GM21515 (cell line): ENCODE measurements around the gene FKBP6.
A peak's percentile ranks its signal among the peaks of the same experiment; 100 is the strongest.
"Not testable (repeated sequence)": the region's sequence is repeated elsewhere in the genome, so short reads cannot be mapped to it uniquely, and the experiment has no call there.

Source experiments
- ATAC-seq: cut with Tn5 transposase; IDR thresholded peaks from one replicate; pipeline ENCODE4 v1.9.1; 2021; ENCODE audit not compliant: unreplicated experiment

The FKBP6 gene, protein sequence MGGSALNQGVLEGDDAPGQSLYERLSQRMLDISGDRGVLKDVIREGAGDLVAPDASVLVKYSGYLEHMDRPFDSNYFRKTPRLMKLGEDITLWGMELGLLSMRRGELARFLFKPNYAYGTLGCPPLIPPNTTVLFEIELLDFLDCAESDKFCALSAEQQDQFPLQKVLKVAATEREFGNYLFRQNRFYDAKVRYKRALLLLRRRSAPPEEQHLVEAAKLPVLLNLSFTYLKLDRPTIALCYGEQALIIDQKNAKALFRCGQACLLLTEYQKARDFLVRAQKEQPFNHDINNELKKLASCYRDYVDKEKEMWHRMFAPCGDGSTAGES

DNA sequence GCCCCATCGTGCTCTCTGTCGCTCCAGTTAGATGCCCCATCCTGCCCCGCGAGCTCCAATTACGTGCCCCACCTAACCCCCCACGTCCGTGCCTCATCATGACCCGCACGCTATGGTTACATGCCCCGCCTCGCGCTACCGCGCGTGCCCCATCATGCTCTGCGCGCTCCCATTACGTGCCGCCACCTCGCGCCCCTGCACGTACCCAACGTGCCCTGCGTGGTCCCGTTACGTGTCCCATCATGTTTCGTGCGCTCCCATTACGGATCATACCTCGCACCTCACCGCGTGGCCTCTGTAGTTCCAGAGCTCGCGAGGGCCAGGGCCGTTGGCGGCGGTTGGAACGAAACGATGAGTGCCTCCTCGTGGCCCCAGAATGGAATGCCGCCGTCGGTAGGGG lies at the start of gene FKBP6, which contains the start of gene TRIM50:
TSS of gene FKBP6 (plus strand) at position 240 of the 400 bp plus-strand sequence. CDS start 268 bp downstream, outside the sequence.
TSS of gene TRIM50 (minus strand) at position 161 of the 400 bp plus-strand sequence. CDS start 3,295 bp downstream, outside the sequence.
- ATAC-seq = not testable (repeated sequence)

- ATAC-seq = not testable (repeated sequence)
These were observed 30.7 kb upstream of the FKBP6 start for GRCh38 chr7:73297235-73297634.

- ATAC-seq = not testable (repeated sequence)
These were observed 30.3 kb upstream of the FKBP6 start for GRCh38 chr7:73297706-73298105.

DNA sequence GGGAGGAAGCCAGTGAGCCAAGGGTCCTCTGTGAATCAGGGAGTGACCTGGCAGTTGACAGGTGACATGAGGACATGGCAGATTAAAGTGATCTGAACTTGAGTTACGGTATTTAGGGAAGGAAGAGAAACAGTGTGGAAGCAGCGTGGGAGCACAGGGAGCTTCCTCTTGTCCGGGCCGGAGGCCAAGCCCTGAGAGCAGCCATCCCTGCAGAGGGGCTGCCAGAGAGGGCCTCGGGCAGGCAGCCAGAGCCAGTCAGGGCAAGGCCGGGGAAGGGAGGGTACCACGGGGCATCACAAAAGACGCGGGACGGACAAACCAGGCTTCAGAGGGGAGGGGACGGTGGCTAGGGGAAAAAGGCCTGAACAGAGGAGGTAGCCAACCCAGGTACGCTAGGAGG lies 28.1 kb upstream of the FKBP6 start:
- ATAC-seq = not testable (repeated sequence)

DNA sequence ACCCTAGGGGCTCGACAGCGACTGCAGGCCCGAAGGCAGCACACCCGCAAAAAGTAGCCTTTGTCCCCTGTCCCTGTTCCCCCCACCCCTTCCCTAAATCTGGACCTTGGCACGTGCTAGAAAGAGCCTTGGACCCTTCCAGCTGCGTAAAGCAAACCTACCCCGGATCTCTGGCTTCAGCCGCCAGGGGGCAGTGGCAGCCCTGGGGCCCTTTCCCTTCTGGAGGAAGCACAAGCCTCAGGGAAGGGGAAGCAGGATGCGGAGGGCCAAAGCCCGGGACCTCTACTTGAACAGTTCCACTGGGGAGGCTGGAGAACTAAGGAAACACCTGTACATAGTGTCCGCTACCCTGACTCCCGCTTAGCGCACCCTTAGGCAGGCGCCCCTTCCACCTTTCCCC lies 26.9 kb upstream of the FKBP6 start:
- ATAC-seq = not testable (repeated sequence)

DNA sequence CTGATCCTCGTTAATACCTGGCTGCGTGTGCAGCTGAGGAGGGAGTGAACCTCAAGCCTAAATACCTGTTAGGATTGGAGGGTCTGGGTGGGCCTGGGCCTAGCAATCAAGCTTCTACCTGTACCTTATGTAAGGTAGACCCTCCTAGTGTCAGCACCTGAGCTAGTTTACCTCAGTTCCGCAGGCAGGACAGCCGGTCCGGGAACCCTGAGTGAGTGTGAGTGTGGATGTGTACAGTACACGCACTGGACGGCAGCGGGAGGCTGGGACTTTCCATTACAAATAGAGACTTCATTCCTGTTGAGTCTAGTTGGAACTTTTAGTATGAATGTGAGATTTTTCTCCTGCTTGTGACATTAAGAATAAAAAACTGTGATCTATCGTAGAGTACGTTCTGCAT lies 25.1 kb upstream of the FKBP6 start:
- ATAC-seq = not testable (repeated sequence)

GRCh38 chr7:73303546-73303945 lies 24.4 kb upstream of the FKBP6 start:
- no peak for ATAC-seq

- no peak for ATAC-seq
These were observed 23.9 kb upstream of the FKBP6 start for GRCh38 chr7:73304071-73304470.

DNA sequence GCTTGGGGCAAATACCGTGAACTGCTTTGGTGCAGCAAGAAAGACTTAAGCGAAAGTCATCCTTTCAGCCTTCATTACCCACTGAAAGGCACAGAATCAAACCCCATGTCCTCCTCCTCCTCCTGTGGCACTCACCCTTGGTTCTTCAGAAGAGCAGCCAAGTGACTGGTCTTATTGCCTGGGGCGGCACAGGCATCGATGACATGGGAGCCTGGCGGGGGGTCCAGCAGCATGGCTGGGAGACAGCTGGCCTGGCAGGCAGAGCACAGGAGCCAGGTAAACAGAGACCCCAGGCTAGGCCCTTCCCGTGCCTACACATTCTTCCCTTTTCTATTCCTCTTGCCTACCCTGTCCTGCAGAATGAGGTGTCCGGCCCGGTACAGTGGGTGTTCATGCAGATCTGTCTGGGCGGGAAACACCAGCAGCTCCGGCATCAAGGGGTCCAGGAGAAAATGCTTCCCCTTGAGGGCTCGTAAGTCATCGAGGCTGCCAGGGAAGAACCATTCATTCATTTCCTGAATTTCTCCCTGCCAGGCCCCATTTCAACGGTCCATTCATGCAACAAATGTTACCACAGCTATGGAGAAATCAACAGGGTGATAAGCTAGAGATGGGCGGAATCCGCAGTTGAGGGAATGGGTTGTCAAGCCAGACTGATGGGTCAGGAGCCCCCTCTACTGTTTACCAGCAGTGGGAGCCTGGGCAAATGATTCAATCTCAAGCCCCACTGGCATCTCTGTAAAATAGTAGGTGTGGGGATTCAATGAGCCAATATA lies 23.2 kb upstream of the FKBP6 start:
- not testable (repeated sequence) for ATAC-seq

- ATAC-seq = no peak
These were observed 20.5 kb upstream of the FKBP6 start for GRCh38 chr7:73307436-73307835.

DNA sequence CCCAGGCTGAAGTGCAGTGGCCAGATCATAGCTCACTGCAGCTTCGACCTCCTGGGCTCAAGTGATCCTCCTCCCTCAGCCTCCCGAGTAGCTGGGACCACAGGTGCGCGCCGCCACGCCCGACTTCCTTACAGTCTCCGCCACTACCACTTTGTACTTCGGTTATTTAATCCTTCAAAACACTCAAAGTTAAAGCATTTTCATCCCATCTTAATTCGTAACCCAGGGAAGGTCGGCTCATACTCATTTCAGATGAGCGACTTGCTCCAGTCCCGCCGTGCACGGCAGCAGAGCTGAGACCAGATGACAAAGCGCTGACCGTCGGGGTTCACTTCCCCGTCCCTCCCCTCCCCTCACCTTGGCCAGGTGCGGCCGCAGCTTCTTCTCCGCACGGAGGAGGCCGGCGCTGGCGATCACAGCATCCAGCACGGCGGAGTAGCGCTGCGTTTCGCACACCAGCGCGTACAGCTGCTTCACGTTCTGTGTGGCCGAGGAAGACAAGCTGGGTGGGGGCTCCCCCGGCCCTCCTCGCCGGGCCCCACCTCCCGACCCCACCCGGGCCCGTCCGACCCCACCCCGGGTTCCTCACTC lies 19.8 kb upstream of the FKBP6 start:
- ATAC-seq = peak; percentile 23

GRCh38 chr7:73308665-73309214 lies 19.2 kb upstream of the FKBP6 start, which contains the start of gene NSUN5:
Gene NSUN5, minus strand, starts transcription at chr7:73308826. Its CDS starts 36 bp downstream, at chr7:73308790.
- ATAC-seq = peak; percentile 88

DNA sequence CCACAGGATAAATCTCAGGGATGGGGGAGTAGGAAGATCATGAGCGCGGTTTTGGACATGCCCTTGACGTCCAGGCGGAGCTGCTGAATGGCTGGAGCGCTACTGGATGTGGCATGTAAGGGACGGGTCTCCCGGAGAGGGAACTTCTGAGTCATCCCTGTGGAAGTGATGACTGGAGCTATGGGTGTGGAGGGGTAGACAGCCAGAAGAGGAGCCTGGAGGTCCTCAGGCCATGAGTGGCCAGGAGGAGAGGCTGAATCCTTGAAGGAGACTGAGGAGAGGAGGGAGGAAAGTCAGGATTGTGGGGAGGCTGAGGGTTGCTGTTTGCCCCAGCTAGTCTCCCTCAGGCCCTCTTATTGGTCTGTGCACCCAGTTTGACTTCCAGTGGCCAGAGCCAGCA lies 16.5 kb upstream of the FKBP6 start:
- ATAC-seq = not testable (repeated sequence)

- no peak for ATAC-seq
These were observed 15.0 kb upstream of the FKBP6 start for GRCh38 chr7:73312831-73313520.

- ATAC-seq = no peak
These were observed 14.4 kb upstream of the FKBP6 start for GRCh38 chr7:73313521-73313906.

DNA sequence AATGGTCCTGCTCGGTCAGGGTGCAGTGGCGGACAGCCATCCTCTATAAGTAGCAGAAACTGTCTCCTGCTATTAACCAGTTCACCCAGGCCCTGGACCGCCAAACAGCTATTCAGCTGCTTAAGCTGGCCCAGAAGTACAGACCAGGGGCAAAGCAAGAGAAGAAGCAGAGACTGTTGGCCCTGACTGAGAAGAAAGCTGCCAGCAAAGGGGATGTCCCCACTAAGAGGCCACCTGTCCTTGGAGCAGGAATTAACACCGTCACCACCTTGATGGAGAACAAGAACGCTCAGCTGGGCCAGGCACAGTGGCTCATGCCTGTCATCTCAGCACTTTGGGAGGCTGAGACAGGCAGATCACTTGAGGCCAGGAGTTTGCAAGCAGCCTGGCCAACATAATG lies 13.7 kb upstream of the FKBP6 start:
- ATAC-seq = no peak

DNA sequence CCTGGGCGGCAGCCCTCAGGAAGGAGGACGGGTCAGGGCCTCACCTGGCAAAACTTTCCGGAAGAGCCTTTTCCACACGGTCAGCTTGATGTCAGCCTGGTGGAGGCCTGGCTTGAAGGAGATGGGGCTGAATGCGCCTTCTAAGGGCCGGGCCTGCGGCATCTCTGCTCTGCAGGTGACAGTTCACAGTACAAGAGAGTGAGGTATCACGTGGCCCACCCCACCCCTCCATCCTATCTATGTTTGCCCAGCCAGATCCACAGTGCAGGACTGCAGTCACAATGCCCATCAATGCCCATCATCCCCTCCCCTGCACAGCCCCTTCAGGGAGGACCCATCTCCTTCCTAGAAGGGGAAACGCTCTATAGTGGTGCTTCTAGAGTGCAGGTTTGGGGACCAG lies 11.4 kb upstream of the FKBP6 start:
- no peak for ATAC-seq

DNA sequence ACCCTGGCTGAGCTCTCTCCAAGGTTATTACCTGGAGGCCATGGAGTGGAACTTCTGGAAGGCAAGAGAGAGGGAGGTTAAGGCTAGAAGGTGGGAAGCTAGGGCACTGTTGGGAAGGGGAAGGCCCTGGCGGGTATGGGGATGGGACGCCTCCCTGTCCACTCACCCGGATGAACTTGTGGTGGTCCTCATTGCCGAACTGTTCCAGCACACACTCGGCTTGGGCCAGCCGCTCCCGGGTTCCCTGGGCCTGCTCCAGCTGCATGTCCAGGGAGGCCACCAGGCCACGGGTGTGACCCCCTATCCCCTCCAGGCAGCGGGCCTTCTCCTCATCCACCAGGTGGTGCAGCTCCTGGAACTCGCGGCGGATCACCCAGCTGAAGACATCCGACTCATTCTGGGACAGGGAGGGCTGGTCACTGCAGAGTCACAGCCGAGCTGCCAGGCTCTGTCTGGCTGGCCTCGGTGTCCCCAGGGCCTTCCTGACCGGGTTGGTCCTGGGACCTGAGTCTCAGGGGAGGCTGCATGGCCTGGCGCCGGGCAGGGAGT lies 9.2 kb upstream of the FKBP6 start:
- ATAC-seq = not testable (repeated sequence)

GRCh38 chr7:73319541-73319940 lies 8.4 kb upstream of the FKBP6 start:
- ATAC-seq = not testable (repeated sequence)

GRCh38 chr7:73320009-73320408 lies 8.0 kb upstream of the FKBP6 start:
- ATAC-seq = not testable (repeated sequence)
